Measurements from ENCODE around the gene ECEL1.

DNA sequence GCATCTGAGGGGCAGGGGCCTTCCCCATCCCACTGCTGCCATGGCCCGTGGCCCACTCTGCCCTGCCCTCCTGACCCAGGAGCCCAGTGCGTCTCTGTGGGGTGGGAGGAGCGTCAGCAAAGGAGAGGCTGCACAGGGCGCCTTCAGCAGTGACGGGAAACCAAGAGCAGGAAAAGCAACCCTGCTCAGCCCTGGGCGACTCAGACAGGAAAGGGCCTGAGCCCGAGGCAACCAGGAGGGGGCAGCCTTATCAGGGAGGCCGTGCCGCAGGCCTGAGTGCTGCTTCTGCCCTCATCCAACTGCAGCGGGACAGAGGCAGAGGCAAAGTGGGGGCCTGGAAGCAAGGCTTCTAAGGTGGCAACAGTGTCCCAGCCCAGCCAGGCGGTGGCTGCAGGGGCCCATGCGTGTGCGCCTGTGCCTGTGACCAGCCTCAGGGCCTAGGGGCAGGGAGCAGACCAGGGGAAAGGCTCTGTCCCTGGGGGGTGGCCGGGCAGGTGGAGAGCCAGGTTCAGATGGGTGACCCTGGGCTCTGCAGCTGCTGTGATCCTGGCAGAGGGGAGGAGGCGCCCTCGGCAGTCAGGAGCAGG lies 54.9 kb downstream of the ECEL1 start:
- TF ChIP-seq, protein P1, sequence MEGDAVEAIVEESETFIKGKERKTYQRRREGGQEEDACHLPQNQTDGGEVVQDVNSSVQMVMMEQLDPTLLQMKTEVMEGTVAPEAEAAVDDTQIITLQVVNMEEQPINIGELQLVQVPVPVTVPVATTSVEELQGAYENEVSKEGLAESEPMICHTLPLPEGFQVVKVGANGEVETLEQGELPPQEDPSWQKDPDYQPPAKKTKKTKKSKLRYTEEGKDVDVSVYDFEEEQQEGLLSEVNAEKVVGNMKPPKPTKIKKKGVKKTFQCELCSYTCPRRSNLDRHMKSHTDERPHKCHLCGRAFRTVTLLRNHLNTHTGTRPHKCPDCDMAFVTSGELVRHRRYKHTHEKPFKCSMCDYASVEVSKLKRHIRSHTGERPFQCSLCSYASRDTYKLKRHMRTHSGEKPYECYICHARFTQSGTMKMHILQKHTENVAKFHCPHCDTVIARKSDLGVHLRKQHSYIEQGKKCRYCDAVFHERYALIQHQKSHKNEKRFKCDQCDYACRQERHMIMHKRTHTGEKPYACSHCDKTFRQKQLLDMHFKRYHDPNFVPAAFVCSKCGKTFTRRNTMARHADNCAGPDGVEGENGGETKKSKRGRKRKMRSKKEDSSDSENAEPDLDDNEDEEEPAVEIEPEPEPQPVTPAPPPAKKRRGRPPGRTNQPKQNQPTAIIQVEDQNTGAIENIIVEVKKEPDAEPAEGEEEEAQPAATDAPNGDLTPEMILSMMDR (IDR thresholded peaks at IDR 0.05; ENCODE audit: insufficient read depth, low read length, poor library complexity, severe bottlenecking), result no peak
- no peak for TF ChIP-seq EZH2phosphoT487 (conservative IDR thresholded peaks at IDR 0.05; ENCODE audit: low read length)
